Inflammatory macrophage treated with lipopolysaccharide for 1 hour (primary cell): Measurements from ENCODE around the gene CCL17.
"Not testable (repeated sequence)": the region's sequence is repeated elsewhere in the genome, so short reads cannot be mapped to it uniquely, and the experiment has no call there.

ENCODE experiments used
- DNase-seq, 2 donors: peaks; one replicate each; pipeline ENCODE4 v3.0.0-alpha.2; 2020 to 2022

Gene CCL17

GRCh38 chr16:57379579-57379978 lies 25.0 kb upstream of the CCL17 start:
- DNase-seq, result no peak

GRCh38 chr16:57380671-57381462 lies 23.7 kb upstream of the CCL17 start:
- DNase-seq, result no peak

DNA sequence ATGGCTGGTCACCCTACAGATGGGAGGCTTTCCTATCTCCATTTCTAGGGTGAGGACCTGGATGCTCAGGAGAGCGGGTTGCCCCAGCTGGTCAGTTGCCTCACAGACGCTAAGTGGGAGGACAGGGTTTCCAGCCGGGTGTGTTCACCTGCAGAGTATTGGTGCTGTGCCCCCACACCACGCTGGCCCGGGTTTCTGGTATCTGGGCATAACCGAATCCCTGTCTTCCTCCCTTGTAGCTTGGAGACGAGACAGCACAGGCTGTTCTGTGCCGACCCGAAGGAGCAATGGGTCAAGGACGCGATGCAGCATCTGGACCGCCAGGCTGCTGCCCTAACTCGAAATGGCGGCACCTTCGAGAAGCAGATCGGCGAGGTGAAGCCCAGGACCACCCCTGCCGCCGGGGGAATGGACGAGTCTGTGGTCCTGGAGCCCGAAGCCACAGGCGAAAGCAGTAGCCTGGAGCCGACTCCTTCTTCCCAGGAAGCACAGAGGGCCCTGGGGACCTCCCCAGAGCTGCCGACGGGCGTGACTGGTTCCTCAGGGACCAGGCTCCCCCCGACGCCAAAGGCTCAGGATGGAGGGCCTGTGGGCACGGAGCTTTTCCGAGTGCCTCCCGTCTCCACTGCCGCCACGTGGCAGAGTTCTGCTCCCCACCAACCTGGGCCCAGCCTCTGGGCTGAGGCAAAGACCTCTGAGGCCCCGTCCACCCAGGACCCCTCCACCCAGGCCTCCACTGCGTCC lies 22.6 kb upstream of the CCL17 start:
- no peak for DNase-seq

DNA sequence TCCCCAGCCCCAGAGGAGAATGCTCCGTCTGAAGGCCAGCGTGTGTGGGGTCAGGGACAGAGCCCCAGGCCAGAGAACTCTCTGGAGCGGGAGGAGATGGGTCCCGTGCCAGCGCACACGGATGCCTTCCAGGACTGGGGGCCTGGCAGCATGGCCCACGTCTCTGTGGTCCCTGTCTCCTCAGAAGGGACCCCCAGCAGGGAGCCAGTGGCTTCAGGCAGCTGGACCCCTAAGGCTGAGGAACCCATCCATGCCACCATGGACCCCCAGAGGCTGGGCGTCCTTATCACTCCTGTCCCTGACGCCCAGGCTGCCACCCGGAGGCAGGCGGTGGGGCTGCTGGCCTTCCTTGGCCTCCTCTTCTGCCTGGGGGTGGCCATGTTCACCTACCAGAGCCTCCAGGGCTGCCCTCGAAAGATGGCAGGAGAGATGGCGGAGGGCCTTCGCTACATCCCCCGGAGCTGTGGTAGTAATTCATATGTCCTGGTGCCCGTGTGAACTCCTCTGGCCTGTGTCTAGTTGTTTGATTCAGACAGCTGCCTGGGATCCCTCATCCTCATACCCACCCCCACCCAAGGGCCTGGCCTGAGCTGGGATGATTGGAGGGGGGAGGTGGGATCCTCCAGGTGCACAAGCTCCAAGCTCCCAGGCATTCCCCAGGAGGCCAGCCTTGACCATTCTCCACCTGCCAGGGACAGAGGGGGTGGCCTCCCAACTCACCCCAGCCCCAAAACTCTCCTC lies 21.9 kb upstream of the CCL17 start:
- no peak for DNase-seq

- no peak for DNase-seq
Observed at GRCh38 chr16:57383276-57384247, 21.0 kb upstream of the CCL17 start.

GRCh38 chr16:57384248-57385070 lies 20.1 kb upstream of the CCL17 start:
- peak in 1 of 2 donors; percentile 59 for DNase-seq

DNA sequence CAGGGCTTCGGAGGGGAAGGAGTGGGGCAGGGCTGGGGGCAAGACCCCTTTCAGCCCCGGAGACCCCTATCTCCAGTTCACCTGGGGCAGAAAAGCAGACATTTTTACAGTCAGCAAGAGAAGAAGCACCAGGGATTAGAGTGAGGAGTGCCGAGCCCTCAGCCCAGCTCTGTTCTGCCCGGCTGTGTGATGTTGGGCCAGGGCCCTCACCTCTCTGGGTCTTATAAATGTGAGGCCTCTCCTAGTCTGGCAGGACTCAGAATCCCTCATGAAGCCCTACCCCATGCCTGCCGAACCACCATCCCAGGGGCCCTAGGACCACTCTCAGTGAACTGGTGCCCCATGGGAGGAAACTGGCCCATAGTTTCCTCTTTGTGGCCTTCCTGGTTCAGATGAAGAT lies 19.5 kb upstream of the CCL17 start:
- DNase-seq, result no peak

DNA sequence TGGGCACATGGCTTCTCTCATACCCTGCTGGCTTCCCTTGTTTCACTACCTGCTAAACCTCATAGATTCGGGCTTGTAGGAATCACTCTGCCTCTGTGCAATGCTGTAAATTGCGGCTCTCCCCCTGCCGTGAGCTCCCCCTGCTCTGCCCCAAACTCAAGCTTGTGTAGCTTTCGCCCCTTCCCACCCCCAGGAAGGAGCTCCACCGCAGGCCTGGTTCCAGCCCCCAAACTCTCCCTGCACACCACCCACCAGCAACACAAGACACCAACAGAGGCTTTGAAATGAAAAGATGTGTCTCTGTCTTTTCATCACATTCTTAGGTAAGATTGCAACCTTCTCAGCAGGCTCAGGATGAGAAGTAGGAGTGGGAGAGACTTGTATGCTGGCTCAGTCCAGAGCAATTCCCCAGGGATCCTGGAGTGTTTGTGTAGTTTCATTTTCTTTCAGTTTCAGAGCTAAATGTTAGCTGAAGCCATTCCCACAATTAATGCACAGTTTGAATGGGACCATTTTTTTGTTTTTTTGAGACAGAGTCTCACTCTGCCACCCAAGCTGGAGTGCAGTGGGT lies 18.1 kb upstream of the CCL17 start:
- DNase-seq, result no peak

DNA sequence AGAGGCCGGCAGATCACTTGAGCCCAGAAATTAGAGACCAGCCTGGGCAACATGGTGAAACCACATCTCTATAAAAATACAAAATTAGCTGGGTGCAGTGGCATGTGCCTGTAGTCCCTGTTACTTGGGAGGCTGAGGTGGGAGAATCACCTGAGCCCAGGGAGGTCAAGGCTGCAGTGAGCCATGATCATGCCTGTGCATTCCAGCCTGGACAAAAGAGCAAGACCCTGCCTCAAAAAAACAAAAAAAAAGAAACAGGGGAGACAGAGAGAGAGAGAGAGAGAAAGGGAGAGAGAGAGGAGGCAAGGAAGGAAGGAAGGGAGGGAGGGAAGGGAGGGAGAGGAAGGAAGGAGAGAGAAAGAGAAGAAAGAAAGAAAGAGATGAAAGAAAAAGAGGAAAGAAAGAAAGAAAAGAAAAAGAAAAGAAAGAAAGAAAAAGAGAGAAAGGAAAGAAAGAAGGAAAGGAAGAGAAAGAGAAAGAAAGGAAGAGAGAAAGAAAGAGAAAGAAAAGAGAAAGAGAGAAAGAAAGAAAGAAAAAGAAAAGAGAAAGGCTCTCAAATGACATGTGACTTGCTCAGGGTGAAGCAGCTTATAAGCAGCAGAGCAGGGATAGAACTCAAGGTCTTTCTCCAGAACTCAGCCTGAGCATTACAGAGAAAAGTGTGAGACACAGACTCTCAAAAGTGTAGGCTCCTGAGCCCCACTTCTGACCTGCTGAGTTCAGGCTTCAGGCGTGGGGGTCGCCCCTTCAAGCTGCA lies 16.8 kb upstream of the CCL17 start:
- DNase-seq, result no peak

- DNase-seq, result no peak
Observed at GRCh38 chr16:57388359-57389086, 16.0 kb upstream of the CCL17 start.

DNA sequence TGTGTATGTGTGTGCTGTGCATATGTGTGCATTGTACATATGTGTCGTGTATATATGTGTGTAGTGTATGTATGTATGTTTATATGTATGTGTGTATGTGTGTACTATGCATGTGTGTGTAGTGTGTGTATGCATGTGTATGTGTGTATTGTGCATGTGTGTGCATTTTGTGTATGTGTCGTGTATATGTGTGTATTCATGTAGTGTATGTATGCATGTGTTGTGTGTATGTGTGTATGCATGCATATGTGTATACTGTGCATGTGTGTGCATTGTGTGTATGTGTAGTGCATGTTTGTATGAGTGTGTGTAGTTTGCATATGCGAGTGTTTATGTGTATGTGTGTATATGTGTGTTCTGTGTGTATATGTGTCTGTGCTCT lies 15.5 kb upstream of the CCL17 start:
- DNase-seq, result no peak

- no peak for DNase-seq
Observed at GRCh38 chr16:57390636-57391295, 13.8 kb upstream of the CCL17 start.

- no peak for DNase-seq
Observed at GRCh38 chr16:57391300-57391699, 13.3 kb upstream of the CCL17 start.

GRCh38 chr16:57391708-57392107 lies 12.9 kb upstream of the CCL17 start:
- no peak for DNase-seq

DNA sequence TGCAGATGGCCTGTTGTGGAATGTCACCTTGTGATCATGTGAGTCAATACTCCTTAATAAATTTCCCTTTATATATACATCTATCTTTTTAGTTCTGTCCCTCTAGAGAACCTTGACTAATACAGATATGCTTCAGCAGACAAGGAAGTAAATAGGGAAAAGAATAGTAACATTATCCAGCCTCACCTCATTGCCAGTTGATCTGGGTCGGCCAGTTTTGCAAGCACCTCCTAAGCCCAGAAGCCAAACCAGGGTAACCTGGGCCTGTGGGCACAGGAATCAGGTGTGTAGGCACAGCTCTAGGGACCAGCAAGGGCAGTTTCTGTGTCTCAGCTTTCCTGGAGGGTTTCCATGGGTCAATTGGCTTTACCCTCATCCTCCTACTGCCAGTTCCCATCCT lies 11.9 kb upstream of the CCL17 start:
- no peak for DNase-seq

DNA sequence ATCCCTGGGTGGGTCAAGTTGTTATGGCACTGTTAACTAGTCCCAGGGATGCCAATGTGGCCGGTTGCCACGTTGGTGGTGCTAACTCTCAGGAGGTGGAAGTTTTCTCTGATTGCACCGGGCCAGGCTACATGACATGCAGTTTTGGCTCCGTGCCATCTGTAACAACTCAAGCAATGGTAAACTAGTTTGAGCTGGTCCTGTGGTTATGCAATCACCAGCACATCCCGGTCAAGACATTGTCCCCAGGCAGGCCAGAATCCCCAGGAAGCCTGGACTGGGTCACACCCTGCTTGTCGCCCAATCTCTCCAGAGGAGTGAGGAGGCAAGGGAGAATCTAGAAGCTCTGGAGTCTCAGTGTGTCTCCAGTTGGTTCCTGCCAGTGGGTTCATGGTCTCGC lies 10.1 kb upstream of the CCL17 start:
- DNase-seq, result no peak

GRCh38 chr16:57395026-57395425 lies 9.5 kb upstream of the CCL17 start:
- DNase-seq, result no peak

GRCh38 chr16:57396786-57397185 lies 7.8 kb upstream of the CCL17 start:
- peak; percentile 78 to 83 for DNase-seq

DNA sequence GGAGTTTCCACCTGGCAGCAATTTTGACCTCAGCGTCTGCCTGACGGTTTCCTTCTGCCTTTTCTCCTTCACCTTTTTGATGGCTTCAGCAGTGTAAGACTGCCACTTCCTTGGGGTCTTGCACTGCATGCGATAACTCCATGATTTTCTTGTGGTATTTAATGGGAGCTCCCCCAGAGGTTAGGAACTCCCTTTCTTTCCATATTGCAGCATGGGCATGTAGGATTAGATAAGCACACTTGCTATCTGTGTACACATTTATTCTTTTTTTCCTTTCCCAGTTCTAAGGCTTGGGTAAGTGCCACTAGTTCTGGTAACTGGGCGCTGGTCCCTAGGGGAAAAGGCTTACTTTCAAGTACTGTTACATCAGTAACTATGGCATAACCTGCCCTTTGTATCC lies 7.1 kb upstream of the CCL17 start:
- DNase-seq, result not testable (repeated sequence)
